ENCODE data around the gene UBE2L6. TPM values are rescaled to one million over a fixed set of nuclear protein-coding genes. Genes with fewer than 3 reads are reported as not detected.
A peak's percentile ranks its signal among the peaks of the same experiment; 100 is the strongest.

Gene UBE2L6
- polyA plus RNA-seq, 2 of the 4 experiments (the other 2 are of a cell fraction): 14.8 to 18.2 TPM

DNA sequence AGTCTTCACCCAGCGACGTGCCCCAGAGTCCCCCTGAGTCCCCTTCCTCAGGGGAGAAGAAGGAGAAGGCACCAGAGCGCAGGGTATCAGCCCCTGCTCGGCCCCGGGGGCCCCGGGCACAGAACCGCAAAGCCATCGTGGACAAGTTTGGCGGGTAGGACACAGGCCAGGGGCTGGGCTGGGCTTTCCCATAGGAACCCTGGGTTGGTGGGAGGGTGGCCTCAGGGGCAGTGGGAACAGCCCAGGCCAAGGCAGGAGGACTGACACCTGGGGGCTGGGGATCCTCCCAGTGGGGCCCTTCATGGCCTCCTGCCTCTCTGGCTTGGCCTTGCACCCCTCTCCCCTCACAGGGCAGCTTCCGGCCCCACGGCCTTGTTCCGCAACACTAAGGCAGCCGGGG is 21.6 kb downstream of the UBE2L6 start:
- no peak overlapping the region for H3K4me2 ChIP-seq
- H3K4me1 ChIP-seq: no peaks in the 10 kb centered on the region
- FAIRE-seq (no peak), DNase-seq (ENCODE audit: low read depth in 1 of 2, low spot score in 1 of 2) (no peak), ATAC-seq (no peak)
- TF ChIP-seq JUNB (IDR thresholded peaks at IDR 0.05): no peak
- no peak for TF ChIP-seq HDAC2 (IDR thresholded peaks at IDR 0.05)
- TF ChIP-seq SREBF2 (IDR thresholded peaks at IDR 0.05): no peak
- TF ChIP-seq CEBPB (IDR thresholded peaks at IDR 0.05): no peak
- no peak for TF ChIP-seq ZC3H11A (IDR thresholded peaks at IDR 0.05)
- TF ChIP-seq, protein P1, sequence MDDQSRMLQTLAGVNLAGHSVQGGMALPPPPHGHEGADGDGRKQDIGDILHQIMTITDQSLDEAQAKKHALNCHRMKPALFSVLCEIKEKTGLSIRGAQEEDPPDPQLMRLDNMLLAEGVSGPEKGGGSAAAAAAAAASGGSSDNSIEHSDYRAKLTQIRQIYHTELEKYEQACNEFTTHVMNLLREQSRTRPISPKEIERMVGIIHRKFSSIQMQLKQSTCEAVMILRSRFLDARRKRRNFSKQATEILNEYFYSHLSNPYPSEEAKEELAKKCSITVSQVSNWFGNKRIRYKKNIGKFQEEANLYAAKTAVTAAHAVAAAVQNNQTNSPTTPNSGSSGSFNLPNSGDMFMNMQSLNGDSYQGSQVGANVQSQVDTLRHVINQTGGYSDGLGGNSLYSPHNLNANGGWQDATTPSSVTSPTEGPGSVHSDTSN (IDR thresholded peaks at IDR 0.05): no peak
- CTCF ChIA-PET: interaction anchor here (0.9 to 1.1 kb wide), 2 partner anchors 52 to 99 kb away, joined by 3 read pairs; no protein-coding TSS in a partner anchor
- H3K4me3 ChIP-seq: no peak overlapping the region
- WGBS (ENCODE audit: missing lambda C conversion rate): 81% methylated on average over 10 of the region's 13 CpGs
- no peak overlapping the region for H3K27ac ChIP-seq
- no peaks in the 10 kb centered on the region for H3K9me3 ChIP-seq
- POLR2A ChIA-PET: no interaction called here

DNA sequence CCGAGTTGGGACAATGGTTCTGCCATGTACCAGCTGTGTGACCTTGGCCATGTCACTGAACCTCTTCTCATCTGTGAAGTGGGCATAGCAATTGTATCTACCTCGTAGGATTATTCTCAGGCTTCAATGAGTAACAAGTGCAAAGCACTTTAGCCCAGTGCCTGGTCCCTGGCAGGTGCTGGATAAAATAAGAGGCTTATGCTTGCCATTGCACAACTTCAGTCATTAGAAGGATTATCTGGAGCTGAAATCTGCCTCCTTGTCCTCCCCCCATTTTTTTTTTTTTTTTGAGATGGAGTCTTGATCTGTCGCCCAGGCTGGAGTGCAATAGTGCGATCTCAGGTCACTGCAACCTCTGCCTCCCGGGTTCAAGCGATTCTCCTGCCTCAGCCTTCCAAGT is 22.9 kb downstream of the UBE2L6 start:
- no peak for DNase-seq (ENCODE audit: low read depth in 1 of 2, low spot score in 1 of 2)
- no peak for FAIRE-seq
- Histone ChIP-seq H3K4me3 (no peak overlapping the region), H3K9me3 (no peaks in the 10 kb centered on the region), H3K27ac (no peak overlapping the region), H3K4me1 (no peaks in the 10 kb centered on the region), H3K4me2 (no peak overlapping the region)
- ChIA-PET POLR2A (no interaction called here), CTCF (interaction anchor here (0.5 to 1.4 kb wide), 4 partner anchors 17 to 87 kb away, joined by 3 to 7 read pairs (median 6); no protein-coding TSS in a partner anchor)
- ATAC-seq: no peak
- 66% methylated on average over 6 of the region's 6 CpGs for WGBS (ENCODE audit: missing lambda C conversion rate)
- TF ChIP-seq KDM1A (IDR thresholded peaks at IDR 0.05; ENCODE audit: low read depth): no peak
- TF ChIP-seq JUN (IDR thresholded peaks at IDR 0.05): no peak
- TF ChIP-seq RARB (CRISPR knock-in tag; IDR thresholded peaks at IDR 0.05): no peak
- no peak for TF ChIP-seq MAZ (IDR thresholded peaks at IDR 0.05; ENCODE audit: borderline replicate concordance, low read depth, low read length)
- no peak for TF ChIP-seq CBX8 (IDR thresholded peaks at IDR 0.05)
- no peak for TF ChIP-seq ZC3H11A (IDR thresholded peaks at IDR 0.05)
- no peak for TF ChIP-seq PHF8 (IDR thresholded peaks at IDR 0.05; ENCODE audit: borderline replicate concordance, low read depth)

DNA sequence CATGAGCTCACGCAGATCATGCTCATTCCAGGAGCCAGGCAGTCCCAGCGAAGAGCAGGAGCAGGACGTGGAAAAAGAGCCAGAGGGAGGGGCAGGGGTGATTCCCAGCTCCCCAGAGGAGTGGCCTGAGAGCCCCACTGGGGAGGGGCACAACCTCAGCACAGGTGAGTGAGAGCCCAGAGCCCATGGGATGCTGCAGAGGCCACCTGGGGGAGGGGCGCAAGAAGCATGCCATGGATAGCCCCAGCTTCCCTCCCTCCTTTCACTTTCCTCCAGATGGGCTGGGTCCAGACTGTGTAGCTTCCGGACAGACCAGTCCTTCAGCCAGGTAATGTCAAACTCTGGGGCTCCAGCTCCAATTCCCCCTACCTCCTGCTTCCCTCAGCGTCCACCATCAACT is 23.9 kb downstream of the UBE2L6 start:
- DNase-seq (ENCODE audit: low read depth in 1 of 2, low spot score in 1 of 2): no peak
- no peak for FAIRE-seq
- peak; percentile 10 to 12; a peak in 1 of 6 replicates for ATAC-seq
- H3K9me3 ChIP-seq: no peaks in the 10 kb centered on the region
- TF ChIP-seq RARB (CRISPR knock-in tag; IDR thresholded peaks at IDR 0.05) (no peak), CHD2 (IDR thresholded peaks at IDR 0.05; ENCODE audit: low read length, partially characterized antibody) (no peak), ZC3H11A (IDR thresholded peaks at IDR 0.05) (no peak), NPAS2 (CRISPR knock-in tag; IDR thresholded peaks at IDR 0.05; ENCODE audit: borderline replicate concordance) (no peak), ZFP36 (IDR thresholded peaks at IDR 0.05; ENCODE audit: borderline replicate concordance, partially characterized antibody) (no peak), RNF2 (IDR thresholded peaks at IDR 0.05; ENCODE audit: borderline replicate concordance, low read depth) (no peak), MYC (IDR thresholded peaks at IDR 0.05; ENCODE audit: borderline replicate concordance, low read length) (no peak), MAFK (IDR thresholded peaks at IDR 0.05; ENCODE audit: partially characterized antibody) (no peak), HOXB13 (CRISPR knock-in tag; IDR thresholded peaks at IDR 0.05; ENCODE audit: low read depth) (no peak), NFE2L2 (conservative IDR thresholded peaks at IDR 0.05; ENCODE audit: low read length) (no peak), HEYL (CRISPR knock-in tag; IDR thresholded peaks at IDR 0.05) (no peak), TFCP2L1 (CRISPR knock-in tag; IDR thresholded peaks at IDR 0.05) (no peak), HDAC2 (IDR thresholded peaks at IDR 0.05) (no peak), MAZ (IDR thresholded peaks at IDR 0.05; ENCODE audit: borderline replicate concordance, low read depth, low read length) (no peak), CEBPB (IDR thresholded peaks at IDR 0.05) (no peak), FOSL2 (IDR thresholded peaks at IDR 0.05) (no peak), FOSL2 (CRISPR knock-in tag; IDR thresholded peaks at IDR 0.05) (no peak)
- TF ChIP-seq, protein P2, sequence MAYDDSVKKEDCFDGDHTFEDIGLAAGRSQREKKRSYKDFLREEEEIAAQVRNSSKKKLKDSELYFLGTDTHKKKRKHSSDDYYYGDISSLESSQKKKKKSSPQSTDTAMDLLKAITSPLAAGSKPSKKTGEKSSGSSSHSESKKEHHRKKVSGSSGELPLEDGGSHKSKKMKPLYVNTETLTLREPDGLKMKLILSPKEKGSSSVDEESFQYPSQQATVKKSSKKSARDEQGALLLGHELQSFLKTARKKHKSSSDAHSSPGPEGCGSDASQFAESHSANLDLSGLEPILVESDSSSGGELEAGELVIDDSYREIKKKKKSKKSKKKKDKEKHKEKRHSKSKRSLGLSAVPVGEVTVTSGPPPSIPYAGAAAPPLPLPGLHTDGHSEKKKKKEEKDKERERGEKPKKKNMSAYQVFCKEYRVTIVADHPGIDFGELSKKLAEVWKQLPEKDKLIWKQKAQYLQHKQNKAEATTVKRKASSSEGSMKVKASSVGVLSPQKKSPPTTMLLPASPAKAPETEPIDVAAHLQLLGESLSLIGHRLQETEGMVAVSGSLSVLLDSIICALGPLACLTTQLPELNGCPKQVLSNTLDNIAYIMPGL (CRISPR knock-in tag; IDR thresholded peaks at IDR 0.05; ENCODE audit: borderline replicate concordance): no peak
- TF ChIP-seq, protein P3, sequence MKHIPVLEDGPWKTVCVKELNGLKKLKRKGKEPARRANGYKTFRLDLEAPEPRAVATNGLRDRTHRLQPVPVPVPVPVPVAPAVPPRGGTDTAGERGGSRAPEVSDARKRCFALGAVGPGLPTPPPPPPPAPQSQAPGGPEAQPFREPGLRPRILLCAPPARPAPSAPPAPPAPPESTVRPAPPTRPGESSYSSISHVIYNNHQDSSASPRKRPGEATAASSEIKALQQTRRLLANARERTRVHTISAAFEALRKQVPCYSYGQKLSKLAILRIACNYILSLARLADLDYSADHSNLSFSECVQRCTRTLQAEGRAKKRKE (CRISPR knock-in tag; IDR thresholded peaks at IDR 0.05; ENCODE audit: low read depth): no peak
- TF ChIP-seq, protein P4, sequence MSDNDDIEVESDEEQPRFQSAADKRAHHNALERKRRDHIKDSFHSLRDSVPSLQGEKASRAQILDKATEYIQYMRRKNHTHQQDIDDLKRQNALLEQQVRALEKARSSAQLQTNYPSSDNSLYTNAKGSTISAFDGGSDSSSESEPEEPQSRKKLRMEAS (IDR thresholded peaks at IDR 0.05): no peak
- TF ChIP-seq, protein P5, sequence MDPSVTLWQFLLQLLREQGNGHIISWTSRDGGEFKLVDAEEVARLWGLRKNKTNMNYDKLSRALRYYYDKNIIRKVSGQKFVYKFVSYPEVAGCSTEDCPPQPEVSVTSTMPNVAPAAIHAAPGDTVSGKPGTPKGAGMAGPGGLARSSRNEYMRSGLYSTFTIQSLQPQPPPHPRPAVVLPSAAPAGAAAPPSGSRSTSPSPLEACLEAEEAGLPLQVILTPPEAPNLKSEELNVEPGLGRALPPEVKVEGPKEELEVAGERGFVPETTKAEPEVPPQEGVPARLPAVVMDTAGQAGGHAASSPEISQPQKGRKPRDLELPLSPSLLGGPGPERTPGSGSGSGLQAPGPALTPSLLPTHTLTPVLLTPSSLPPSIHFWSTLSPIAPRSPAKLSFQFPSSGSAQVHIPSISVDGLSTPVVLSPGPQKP (IDR thresholded peaks at IDR 0.05; ENCODE audit: low read depth, low read length): no peak
- H3K27ac ChIP-seq: no peak overlapping the region
- CTCF ChIA-PET: interaction anchor here (1.3 to 1.4 kb wide), 3 partner anchors 16 to 86 kb away, joined by 3 to 7 read pairs (median 7); no protein-coding TSS in a partner anchor
- H3K4me2 ChIP-seq: 0 out of 3 replicates have a peak overlapping the region, but pooled peaks have one; percentile 11
- no peak overlapping the region for H3K4me3 ChIP-seq
- H3K4me1 ChIP-seq: no peaks in the 10 kb centered on the region
- POLR2A ChIA-PET: no interaction called here
- WGBS (ENCODE audit: missing lambda C conversion rate): 60% methylated on average over 6 of the region's 6 CpGs

Measured in A549 (cell line).